HepG2 (cell line): ENCODE results near the gene CITED4. TPM values are rescaled to one million over a fixed set of nuclear protein-coding genes. Genes with fewer than 3 reads are reported as not detected.

Experiments
- ATAC-seq: fragments of 200-7000 bp; cut with Tn5 transposase; 3 replicates; pipeline ENCODE4 v1.9.1; 2020; ENCODE audit warnings: mild to moderate bottlenecking, moderate library complexity
- BruUV-seq: library from RNA; stranded (reverse); fragments of 400-500 nt; replicated peaks from 2 replicates; lab custom pipeline; 2021; lab: Mats Ljungman, UMichigan
- CTCF ChIA-PET: fragments of 300-600 bp; formaldehyde crosslinking; extraction: SDS; loops from one replicate; lab custom pipeline; 2021; ENCODE audit warnings: low total read pairs, inconsistent platforms, low intra/inter-chr PET ratio; lab: Yijun Ruan, JAX
- POLR2A ChIA-PET: fragments of 350-600 bp; sonication (Branson Sonifier 250); formaldehyde crosslinking; loops from one replicate; lab custom pipeline; 2020; ENCODE audit warnings: antibody characterized with exemption, inconsistent platforms; lab: Yijun Ruan, JAX
- DNase-seq: peaks from one replicate; pipeline ENCODE4 v3.0.0-alpha.2; 2015; ENCODE audit warnings: low spot score
- FAIRE-seq: peaks from 3 replicates; lab custom pipeline; 2011; peaks lifted over from hg19 to GRCh38; lab: Jason Lieb, UNC
- H2AFZ ChIP-seq: one replicate; pipeline ENCODE4 v1.6.1; 2011; ENCODE audit warnings: low read length, inconsistent platforms
- H3K27ac ChIP-seq: fragments of 300-600 bp; 3 replicates; pipeline ENCODE4 v1.8.0; 2011; ENCODE audit warnings: mixed run types, mild to moderate bottlenecking, mixed read lengths, low read length, inconsistent platforms; ENCODE audit not compliant: insufficient read depth; ENCODE audit errors: extremely low read length
- H3K27me3 ChIP-seq, 2 experiments: fragments of 200-600 bp in 1 of 2; 2 replicates in 1 of 2; 3 replicates in 1 of 2; pipeline versions ENCODE4 v1.6.0 to v1.8.0; 2011; ENCODE audit warnings: low read length in 2 of 2, mild to moderate bottlenecking in 2 of 2, moderate library complexity in 2 of 2, inconsistent platforms in 1 of 2; ENCODE audit not compliant: insufficient read depth in 2 of 2, control insufficient read depth in 1 of 2
- H3K36me3 ChIP-seq, 2 experiments: fragments of 200-600 bp in 1 of 2; replicated peaks in 1 of 2; 2 replicates in 1 of 2; 3 replicates in 1 of 2; pipeline versions ENCODE4 v1.5.1 to v1.8.0; 2011; ENCODE audit warnings: low read length in 2 of 2, inconsistent platforms in 1 of 2; ENCODE audit not compliant: insufficient read depth in 2 of 2, control insufficient read depth in 1 of 2
- H3K4me1 ChIP-seq: 2 replicates; pipeline ENCODE4 v1.5.1; 2012; ENCODE audit warnings: low read length, inconsistent platforms; ENCODE audit not compliant: insufficient read depth
- H3K4me2 ChIP-seq: 2 replicates; pipeline ENCODE4 v1.6.0; 2011; ENCODE audit warnings: low read depth, low read length, inconsistent platforms
- H3K4me3 ChIP-seq, 3 experiments: fragments of 200-600 bp in 1 of 3; sonication (generic), shearing (Covaris generic) in 1 of 3; replicated peaks in 1 of 3; 2 replicates each; pipeline ENCODE4 v1.5.1; 2011 to 2016; ENCODE audit warnings: low read length in 3 of 3, inconsistent platforms in 2 of 3, low read depth in 2 of 3, mild to moderate bottlenecking in 2 of 3, control low read depth in 1 of 3, mixed read lengths in 1 of 3; ENCODE audit not compliant: insufficient read depth in 1 of 3
- H3K79me2 ChIP-seq: one replicate; pipeline ENCODE4 v1.6.1; 2011; ENCODE audit warnings: low read length, inconsistent platforms; ENCODE audit not compliant: insufficient read depth
- H3K9ac ChIP-seq: 2 replicates; pipeline ENCODE4 v1.6.0; 2011; ENCODE audit warnings: mild to moderate bottlenecking, low read depth, low read length, inconsistent platforms; ENCODE audit not compliant: insufficient read depth
- H3K9me3 ChIP-seq: 2 replicates; pipeline ENCODE4 v1.5.1; 2012; ENCODE audit warnings: mild to moderate bottlenecking, low read length
- H4K20me1 ChIP-seq: 2 replicates; pipeline ENCODE4 v1.6.0; 2011; ENCODE audit warnings: inconsistent platforms, mild to moderate bottlenecking, low read length, moderate library complexity; ENCODE audit not compliant: insufficient read depth
- KAT7 ChIP-seq: IDR thresholded peaks from 2 replicates; pipeline ENCODE4 v1.6.1; 2018; ENCODE audit warnings: borderline replicate concordance, missing compliant biosample characterization
- PHF5A ChIP-seq: IDR thresholded peaks from one replicate; pipeline ENCODE4 v1.6.1; 2018; ENCODE audit warnings: low read depth, missing genetic modification reagents; ENCODE audit not compliant: unreplicated experiment
- ZNF850 ChIP-seq: sonication (generic); formaldehyde crosslinking; conservative IDR thresholded peaks from 2 replicates; pipeline ENCODE4 v1.9.0; 2021; ENCODE audit warnings: mild to moderate bottlenecking, missing genetic modification reagents
- WGBS: methylation state at CpG from one replicate; pipeline ENCODE4 v1.1.6; 2017; ENCODE audit warnings: low lambda C conversion rate; 5-methylcytosine and 5-hydroxymethylcytosine counted together
- in situ Hi-C: cut with HindIII; loops from 2 replicates; pipeline ENCODE4 v1.10.0; 2017; ENCODE audit warnings: low pct_unique_long_range_greater_than_20kb; ENCODE audit not compliant: extremely low pct_ligation_motif_present
- intact Hi-C: fragments of 100-400 bp; cut with micrococcal nuclease; formaldehyde crosslinking; loops from one replicate; pipeline ENCODE4 v1.10.0; 2022; ENCODE audit not compliant: unreplicated experiment
- polyA plus RNA-seq, 8 experiments: library from polyadenylated mRNA; depleted of rRNA in 3 of 8; stranded (reverse) in 7 of 8; unstranded in 1 of 8; fragments of >200 nt; fragmentation: Illumina TruSeq in 4 of 8; extraction: Trizol in 4 of 8; gene quantifications; 2 replicates each; pipeline versions ENCODE4 v1.2.1 to v1.2.3, GENCODE V29; 2011 to 2016; ENCODE audit warnings: low read depth in 4 of 8, missing spikeins in 1 of 8, mixed read lengths in 1 of 8; ENCODE audit not compliant: insufficient read depth in 1 of 8
- total RNA-seq, 5 experiments: library from RNA; depleted of rRNA; stranded (reverse); fragments of >200 nt; fragmentation: Illumina TruSeq; extraction: Trizol; gene quantifications; 2 replicates each; pipeline ENCODE4 v1.2.3, GENCODE V29; 2016; ENCODE audit warnings: low read depth in 1 of 5
- TF ChIP-seq, protein P1 (sequence below): sonication (generic); formaldehyde crosslinking; IDR thresholded peaks from 2 replicates; pipeline ENCODE4 v1.8.1; 2023; ENCODE audit warnings: mild to moderate bottlenecking, missing genetic modification reagents

The CITED4 gene
- total and polyA plus RNA-seq, 2 of the 13 experiments (the other 11 are each of a cell fraction or from before 2014, with no cell fraction given): 1.5 to 9.9 TPM

DNA sequence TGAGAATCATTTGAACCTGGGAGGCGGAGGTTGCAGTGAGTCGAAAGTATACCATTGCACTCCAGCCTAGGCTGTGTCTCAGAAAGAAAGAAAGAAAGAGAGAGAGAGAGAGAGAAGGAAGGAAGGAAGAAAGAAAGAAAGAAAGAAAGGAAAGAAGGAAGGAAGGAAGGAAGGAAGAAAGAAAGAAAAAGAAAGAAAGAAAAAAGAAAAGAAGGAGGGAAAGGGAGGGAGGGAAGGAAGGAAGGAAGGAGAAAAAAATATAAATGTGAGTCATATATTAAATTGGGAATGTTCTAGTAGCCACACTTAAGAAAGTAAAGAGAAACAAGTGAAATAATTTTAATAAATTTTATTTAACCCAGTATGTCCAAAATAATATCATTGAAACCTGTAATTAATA, 16.7 kb upstream of the CITED4 start:
- ChIA-PET CTCF (no interaction called here), POLR2A (no interaction called here)
- H3K9me3 ChIP-seq: peaks cover 9% of the 10 kb centered on the region
- TF ChIP-seq, protein P1, sequence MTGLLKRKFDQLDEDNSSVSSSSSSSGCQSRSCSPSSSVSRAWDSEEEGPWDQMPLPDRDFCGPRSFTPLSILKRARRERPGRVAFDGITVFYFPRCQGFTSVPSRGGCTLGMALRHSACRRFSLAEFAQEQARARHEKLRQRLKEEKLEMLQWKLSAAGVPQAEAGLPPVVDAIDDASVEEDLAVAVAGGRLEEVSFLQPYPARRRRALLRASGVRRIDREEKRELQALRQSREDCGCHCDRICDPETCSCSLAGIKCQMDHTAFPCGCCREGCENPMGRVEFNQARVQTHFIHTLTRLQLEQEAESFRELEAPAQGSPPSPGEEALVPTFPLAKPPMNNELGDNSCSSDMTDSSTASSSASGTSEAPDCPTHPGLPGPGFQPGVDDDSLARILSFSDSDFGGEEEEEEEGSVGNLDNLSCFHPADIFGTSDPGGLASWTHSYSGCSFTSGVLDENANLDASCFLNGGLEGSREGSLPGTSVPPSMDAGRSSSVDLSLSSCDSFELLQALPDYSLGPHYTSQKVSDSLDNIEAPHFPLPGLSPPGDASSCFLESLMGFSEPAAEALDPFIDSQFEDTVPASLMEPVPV (CRISPR knock-in tag): no peak
- no peak for TF ChIP-seq KAT7
- no peak overlapping the region for H2AFZ ChIP-seq
- BruUV-seq: no TSS peak
- no peak overlapping the region for H3K27ac ChIP-seq
- no peaks in the 10 kb centered on the region for H3K36me3 ChIP-seq
- DNase-seq (no peak), FAIRE-seq (no peak), ATAC-seq (no peak)
- H3K4me3 ChIP-seq: no peak overlapping the region
- WGBS: 87% methylated on average over 2 of the region's 2 CpGs
- 0 out of 2 replicates have a peak, but pooled peaks cover 7% of the 10 kb centered on the region for H3K4me1 ChIP-seq
- in situ Hi-C loops (no loop called here), intact Hi-C loops (no loop called here)
- H4K20me1 ChIP-seq: no peaks in the 10 kb centered on the region
- H3K9ac ChIP-seq: no peak overlapping the region
- no peaks in the 10 kb centered on the region for H3K79me2 ChIP-seq
- H3K27me3 ChIP-seq: peaks cover 1 to 6% of the 10 kb centered on the region in 2 experiments; a peak in 2 of 5 replicates
- H3K4me2 ChIP-seq: no peak overlapping the region

DNA sequence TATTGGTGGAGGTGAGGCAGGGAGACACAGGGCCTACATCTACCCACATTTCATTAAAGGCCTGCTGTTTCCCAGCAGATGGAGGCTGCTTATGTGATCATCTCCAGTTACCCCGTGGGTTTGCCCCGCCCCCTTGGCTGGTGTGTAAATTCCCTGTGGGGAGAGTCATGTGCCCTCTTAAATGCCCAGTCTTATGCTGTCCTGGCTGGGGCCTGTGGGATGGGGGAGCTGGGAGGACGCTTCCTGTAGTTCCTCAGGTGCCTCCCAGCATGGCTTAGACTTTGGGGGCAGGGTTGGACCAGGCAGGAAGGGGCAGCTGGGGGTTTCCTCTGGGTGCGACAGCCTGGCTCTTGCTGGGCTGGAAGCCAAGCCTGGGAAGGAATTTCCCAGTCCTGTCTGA, 15.5 kb upstream of the CITED4 start:
- H3K4me3 ChIP-seq: no peak overlapping the region
- no peak overlapping the region for H3K9ac ChIP-seq
- H3K9me3 ChIP-seq: peaks cover 9% of the 10 kb centered on the region
- no peak for ATAC-seq
- no peak overlapping the region for H3K4me2 ChIP-seq
- no TSS peak for BruUV-seq
- FAIRE-seq: no peak
- intact Hi-C loops (no loop called here), in situ Hi-C loops (no loop called here)
- POLR2A ChIA-PET: interaction anchor here (0.6 to 1.4 kb wide), 2 partner anchors 14 to 17 kb away, joined by 3 read pairs; no protein-coding TSS in a partner anchor
- 0 out of 2 replicates have a peak, but pooled peaks cover 7% of the 10 kb centered on the region for H3K4me1 ChIP-seq
- peaks cover 1 to 6% of the 10 kb centered on the region in 2 experiments; a peak in 2 of 5 replicates for H3K27me3 ChIP-seq
- no peak for TF ChIP-seq PHF5A (CRISPR knock-in tag)
- TF ChIP-seq ZNF850 (CRISPR knock-in tag): no peak
- H3K79me2 ChIP-seq: no peaks in the 10 kb centered on the region
- no peaks in the 10 kb centered on the region for H4K20me1 ChIP-seq
- DNase-seq: no peak
- no peak overlapping the region for H3K27ac ChIP-seq
- no peak overlapping the region for H2AFZ ChIP-seq
- H3K36me3 ChIP-seq: no peaks in the 10 kb centered on the region
- 0% methylated on average over 3 of the region's 4 CpGs for whole genome bisulfite sequencing
- CTCF ChIA-PET: no interaction called here
